ENCODE results near the gene FZD7.
A peak's percentile ranks its signal among the peaks of the same experiment; 100 is the strongest.

FZD7 gene

DNA sequence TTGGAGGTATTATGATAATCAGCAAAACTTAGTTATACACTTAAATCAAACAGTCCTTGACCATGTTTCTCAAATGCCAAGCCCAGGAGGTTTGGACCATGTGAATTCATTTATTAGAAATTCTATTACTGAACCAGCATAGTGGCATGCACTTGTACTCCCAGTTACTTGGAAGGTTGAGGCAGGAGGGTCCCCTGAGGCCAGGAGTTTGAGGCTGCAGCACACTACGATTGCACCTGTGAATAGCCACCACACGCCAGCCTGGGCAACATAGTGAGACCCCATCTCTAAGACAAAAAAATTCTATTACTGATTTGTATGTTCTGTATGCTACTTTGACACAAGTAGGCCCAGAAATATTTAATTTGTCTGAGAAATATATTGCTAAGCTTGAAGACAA lies 43.6 kb upstream of the FZD7 start:
- TF ChIP-seq, protein P1, sequence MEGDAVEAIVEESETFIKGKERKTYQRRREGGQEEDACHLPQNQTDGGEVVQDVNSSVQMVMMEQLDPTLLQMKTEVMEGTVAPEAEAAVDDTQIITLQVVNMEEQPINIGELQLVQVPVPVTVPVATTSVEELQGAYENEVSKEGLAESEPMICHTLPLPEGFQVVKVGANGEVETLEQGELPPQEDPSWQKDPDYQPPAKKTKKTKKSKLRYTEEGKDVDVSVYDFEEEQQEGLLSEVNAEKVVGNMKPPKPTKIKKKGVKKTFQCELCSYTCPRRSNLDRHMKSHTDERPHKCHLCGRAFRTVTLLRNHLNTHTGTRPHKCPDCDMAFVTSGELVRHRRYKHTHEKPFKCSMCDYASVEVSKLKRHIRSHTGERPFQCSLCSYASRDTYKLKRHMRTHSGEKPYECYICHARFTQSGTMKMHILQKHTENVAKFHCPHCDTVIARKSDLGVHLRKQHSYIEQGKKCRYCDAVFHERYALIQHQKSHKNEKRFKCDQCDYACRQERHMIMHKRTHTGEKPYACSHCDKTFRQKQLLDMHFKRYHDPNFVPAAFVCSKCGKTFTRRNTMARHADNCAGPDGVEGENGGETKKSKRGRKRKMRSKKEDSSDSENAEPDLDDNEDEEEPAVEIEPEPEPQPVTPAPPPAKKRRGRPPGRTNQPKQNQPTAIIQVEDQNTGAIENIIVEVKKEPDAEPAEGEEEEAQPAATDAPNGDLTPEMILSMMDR (conservative IDR thresholded peaks at IDR 0.05; ENCODE audit: low read length): no peak
- no peak overlapping the region for H3K4me3 ChIP-seq (ENCODE audit: low read length)
- DNase-seq (ENCODE audit: low read depth): no peak

DNA sequence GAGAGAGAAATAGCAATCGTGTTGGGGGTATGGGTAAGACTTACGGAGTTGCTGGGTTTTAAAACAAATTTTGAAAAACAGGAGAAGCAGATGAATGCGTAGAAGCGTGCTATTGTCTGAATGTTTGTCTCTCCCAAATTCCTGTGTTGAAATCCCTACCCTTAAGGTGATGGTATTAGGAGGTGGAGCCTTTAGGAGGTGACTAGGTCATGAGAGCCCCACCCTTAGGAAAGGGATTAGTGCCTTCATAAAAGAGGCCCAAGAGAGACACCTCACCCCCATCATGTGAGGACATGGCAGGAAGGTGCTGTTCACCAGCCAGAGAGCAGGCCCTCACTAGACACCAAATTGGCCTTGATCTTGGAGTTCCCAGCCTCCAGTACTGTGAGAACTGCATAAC lies 40.7 kb upstream of the FZD7 start:
- no peak overlapping the region for H3K4me3 ChIP-seq (ENCODE audit: low read length)
- DNase-seq (ENCODE audit: low read depth): no peak
- TF ChIP-seq, protein P1 (conservative IDR thresholded peaks at IDR 0.05; ENCODE audit: low read length): no peak

DNA sequence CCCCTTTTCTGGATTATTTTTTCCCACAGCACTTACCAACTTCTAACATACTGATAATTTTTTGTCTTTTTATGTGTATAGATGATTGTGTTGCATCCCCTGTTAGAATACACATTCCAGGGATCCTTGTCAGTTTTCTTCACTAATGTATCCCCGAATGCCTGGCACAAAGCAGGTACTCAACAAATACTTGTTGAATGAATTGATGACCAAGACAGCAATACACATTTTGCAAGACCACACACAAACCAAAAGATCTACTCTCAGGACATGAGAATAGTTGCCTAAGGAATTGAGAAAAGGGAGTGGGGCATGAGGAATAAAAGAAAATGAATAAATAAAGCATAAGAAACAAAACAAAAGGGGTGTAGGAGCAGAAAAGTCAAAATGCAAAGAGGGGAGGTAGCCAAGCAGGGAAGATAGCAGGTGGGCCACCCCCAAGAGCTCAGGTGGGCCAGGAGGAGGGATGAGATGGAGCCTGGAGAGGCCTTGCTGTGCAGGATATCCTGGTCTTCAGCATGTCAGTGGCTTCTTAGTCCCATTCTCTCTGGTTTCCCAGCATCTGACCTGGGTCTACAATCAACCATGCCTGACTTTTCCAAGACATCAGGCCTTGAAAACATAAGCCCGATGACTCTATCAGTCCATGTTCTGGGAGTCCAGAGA lies 38.5 kb upstream of the FZD7 start:
- TF ChIP-seq, protein P1 (conservative IDR thresholded peaks at IDR 0.05; ENCODE audit: low read length): no peak
- DNase-seq (ENCODE audit: low read depth): no peak
- no peak overlapping the region for H3K4me3 ChIP-seq (ENCODE audit: low read length)

DNA sequence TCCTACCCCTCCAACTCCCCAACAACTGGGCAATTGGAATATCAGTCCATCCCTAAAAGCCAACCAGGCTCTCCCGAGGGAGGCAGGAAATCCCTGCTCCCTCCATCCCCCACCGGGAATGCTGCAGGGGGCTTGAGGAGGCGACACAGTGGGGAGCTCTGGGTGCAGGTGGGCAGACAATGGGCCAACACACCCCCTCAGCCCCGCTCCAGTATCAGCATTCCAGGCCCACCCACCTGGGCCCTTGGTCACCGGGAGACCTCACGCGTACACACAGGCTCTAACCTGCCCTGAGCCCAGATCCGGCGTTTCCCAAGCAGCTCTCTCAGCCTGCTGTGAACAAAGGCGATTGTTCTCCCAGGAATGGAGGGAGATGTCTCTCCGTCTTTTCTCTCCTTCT lies 37.6 kb upstream of the FZD7 start:
- no peak for DNase-seq (ENCODE audit: low read depth)
- no peak overlapping the region for H3K4me3 ChIP-seq (ENCODE audit: low read length)
- TF ChIP-seq, protein P1 (conservative IDR thresholded peaks at IDR 0.05; ENCODE audit: low read length): no peak

DNA sequence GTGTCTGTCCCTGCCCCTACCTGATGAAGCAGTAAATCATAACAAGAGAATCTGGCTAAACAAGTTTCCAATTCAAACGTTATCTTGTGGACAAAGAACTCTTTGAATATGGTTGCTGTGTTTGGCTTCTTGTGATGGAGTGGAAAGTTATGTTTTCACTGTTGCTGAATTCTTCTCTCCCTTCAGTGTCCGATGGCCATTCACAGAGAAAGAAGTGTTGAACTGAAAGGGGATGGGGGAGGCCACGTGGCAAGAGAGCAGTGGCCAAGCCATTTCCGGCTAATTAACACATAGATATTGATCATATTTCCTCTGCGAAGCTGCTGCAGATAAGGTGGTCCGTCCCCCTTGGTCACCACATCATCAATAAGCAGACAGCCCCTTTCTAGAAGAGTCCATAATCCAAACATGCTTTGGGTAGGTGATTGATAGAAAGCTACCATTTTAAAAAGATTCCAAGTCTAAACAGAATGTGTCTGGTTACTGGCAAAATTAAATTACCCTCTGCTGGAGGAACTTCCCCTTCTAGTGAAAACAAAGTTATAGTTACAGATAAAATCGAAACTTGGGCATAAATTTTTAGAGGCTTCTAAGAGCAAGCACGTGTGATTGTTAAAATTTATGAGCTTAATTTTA lies 36.9 kb upstream of the FZD7 start:
- no peak overlapping the region for H3K4me3 ChIP-seq (ENCODE audit: low read length)
- DNase-seq (ENCODE audit: low read depth): no peak
- TF ChIP-seq, protein P1 (conservative IDR thresholded peaks at IDR 0.05; ENCODE audit: low read length): no peak

DNA sequence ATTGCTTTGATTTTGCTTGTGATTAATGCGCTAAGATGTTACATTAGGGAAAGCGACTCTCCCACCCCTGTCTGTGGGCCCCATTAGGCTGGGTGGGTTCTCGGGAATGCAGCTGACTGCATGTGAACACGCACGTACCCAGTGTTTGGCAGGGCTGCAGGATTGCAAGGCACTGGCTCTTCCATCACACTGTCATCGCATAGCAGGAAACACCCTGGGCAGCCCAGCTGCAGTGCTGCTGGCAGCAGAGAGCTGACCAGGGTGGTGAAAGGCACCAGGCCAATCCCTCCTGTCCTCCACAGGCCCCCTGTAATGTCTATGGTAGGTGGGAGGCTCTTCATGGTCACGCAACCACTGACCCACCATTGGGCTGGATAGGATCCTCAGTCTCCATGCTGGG lies 34.4 kb upstream of the FZD7 start:
- DNase-seq (ENCODE audit: low read depth): peak; percentile 64
- TF ChIP-seq, protein P1 (conservative IDR thresholded peaks at IDR 0.05; ENCODE audit: low read length): no peak
- H3K4me3 ChIP-seq (ENCODE audit: low read length): no peak overlapping the region

DNA sequence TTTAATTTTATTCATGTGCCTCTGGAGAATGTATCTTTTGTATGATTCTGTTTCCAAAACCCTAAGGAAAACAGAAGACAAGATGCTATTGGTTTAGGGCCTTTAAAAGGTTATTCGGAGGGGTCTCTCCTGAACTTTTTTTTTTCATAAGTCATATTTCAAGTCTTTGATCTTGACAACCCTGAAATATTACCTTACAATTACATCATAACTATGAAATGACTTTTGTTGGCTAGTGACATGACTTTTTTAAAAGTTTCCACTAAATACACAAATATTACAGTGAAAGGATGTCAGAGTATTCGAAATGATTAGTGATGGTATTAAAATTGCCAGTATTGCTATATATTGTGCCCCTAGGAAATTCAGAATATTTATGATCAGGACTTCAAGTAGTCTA lies 31.8 kb upstream of the FZD7 start:
- no peak overlapping the region for H3K4me3 ChIP-seq (ENCODE audit: low read length)
- DNase-seq (ENCODE audit: low read depth): no peak
- TF ChIP-seq, protein P1 (conservative IDR thresholded peaks at IDR 0.05; ENCODE audit: low read length): no peak
